ENCODE data around the gene LSM14B.

LSM14B gene

DNA sequence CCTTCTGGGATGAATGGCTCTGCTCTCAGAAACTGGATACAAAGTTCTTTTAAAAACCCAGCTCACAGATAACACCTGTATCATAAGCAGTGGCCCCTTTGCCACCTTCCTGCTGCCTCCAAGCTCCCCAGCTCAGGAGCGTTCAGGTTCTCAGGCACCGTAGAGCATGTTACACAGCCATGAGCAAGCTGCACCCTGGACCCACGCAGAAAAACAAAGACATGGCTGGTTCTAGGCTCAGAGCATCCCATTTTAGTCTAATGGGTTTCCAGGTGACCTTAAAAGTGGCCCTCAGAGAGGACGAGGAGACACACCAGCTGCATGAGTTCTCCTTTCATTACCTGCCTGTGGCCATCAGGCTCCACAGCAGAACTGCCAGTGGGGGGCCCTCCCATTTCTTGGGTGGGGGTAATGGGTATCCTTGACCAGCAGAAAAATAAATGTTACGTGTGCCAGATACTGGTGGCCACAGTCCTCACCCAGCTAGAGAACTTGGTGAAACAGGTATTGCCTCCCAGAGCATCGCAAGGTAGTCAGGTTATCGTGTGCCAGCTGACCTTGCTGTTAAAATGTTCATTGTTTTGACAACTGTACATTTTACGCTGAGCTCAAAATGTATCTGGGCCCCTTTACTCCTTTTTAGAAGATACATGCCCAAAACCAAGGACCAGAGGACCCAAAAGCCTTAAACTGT, 13.4 kb downstream of the LSM14B start:
- no peaks in the 10 kb centered on the region for H3K4me1 ChIP-seq (ENCODE audit: insufficient read depth, low read length)

GRCh38 chr20:62136283-62137091, 14.2 kb downstream of the LSM14B start:
- no peaks in the 10 kb centered on the region for H3K9me3 ChIP-seq (ENCODE audit: insufficient read depth, low read depth, low read length)
- no peaks in the 10 kb centered on the region for H3K27me3 ChIP-seq (ENCODE audit: insufficient read depth, low read length)
- H3K27ac ChIP-seq (ENCODE audit: low read length) = no peak overlapping the region
- H3K4me1 ChIP-seq (ENCODE audit: insufficient read depth, low read length) = peaks cover 3% of the 10 kb centered on the region; the same call in 1 of the 2 replicates
- H3K9ac ChIP-seq (ENCODE audit: low read depth, low read length) = no peak overlapping the region
- H3K36me3 ChIP-seq (ENCODE audit: insufficient read depth, low read depth, low read length) = peaks cover 97% of the 10 kb centered on the region
- no peak overlapping the region for H3K4me3 ChIP-seq (ENCODE audit: low read length)

More for the DNA sequence above, 13.4 kb downstream of the LSM14B start:
- H3K9me3 ChIP-seq (ENCODE audit: insufficient read depth, low read depth, low read length) = no peaks in the 10 kb centered on the region
- no peak overlapping the region for H3K9ac ChIP-seq (ENCODE audit: low read depth, low read length)
- H3K36me3 ChIP-seq (ENCODE audit: insufficient read depth, low read depth, low read length) = peaks cover 99% of the 10 kb centered on the region
- H3K27me3 ChIP-seq (ENCODE audit: insufficient read depth, low read length) = no peaks in the 10 kb centered on the region
- H3K4me3 ChIP-seq (ENCODE audit: low read length) = no peak overlapping the region
- H3K27ac ChIP-seq (ENCODE audit: low read length) = no peak overlapping the region

GRCh38 chr20:62137092-62137384, 14.8 kb downstream of the LSM14B start:
- Histone ChIP-seq H3K36me3 (ENCODE audit: insufficient read depth, low read depth, low read length) (peaks cover 94% of the 10 kb centered on the region), H3K4me1 (ENCODE audit: insufficient read depth, low read length) (peaks cover 8% of the 10 kb centered on the region; the same call in 1 of the 2 replicates), H3K9me3 (ENCODE audit: insufficient read depth, low read depth, low read length) (no peaks in the 10 kb centered on the region), H3K27me3 (ENCODE audit: insufficient read depth, low read length) (no peaks in the 10 kb centered on the region), H3K9ac (ENCODE audit: low read depth, low read length) (no peak overlapping the region), H3K4me3 (ENCODE audit: low read length) (no peak overlapping the region), H3K27ac (ENCODE audit: low read length) (no peak overlapping the region)

- H3K36me3 ChIP-seq (ENCODE audit: insufficient read depth, low read depth, low read length) = peaks cover 88% of the 10 kb centered on the region
- peaks cover 8% of the 10 kb centered on the region; the same call in 1 of the 2 replicates for H3K4me1 ChIP-seq (ENCODE audit: insufficient read depth, low read length)
- H3K9ac ChIP-seq (ENCODE audit: low read depth, low read length) = no peak overlapping the region
- H3K27me3 ChIP-seq (ENCODE audit: insufficient read depth, low read length) = no peaks in the 10 kb centered on the region
- no peaks in the 10 kb centered on the region for H3K9me3 ChIP-seq (ENCODE audit: insufficient read depth, low read depth, low read length)
- no peak overlapping the region for H3K27ac ChIP-seq (ENCODE audit: low read length)
- no peak overlapping the region for H3K4me3 ChIP-seq (ENCODE audit: low read length)
Measured at GRCh38 chr20:62137478-62138203, 15.4 kb downstream of the LSM14B start.

DNA sequence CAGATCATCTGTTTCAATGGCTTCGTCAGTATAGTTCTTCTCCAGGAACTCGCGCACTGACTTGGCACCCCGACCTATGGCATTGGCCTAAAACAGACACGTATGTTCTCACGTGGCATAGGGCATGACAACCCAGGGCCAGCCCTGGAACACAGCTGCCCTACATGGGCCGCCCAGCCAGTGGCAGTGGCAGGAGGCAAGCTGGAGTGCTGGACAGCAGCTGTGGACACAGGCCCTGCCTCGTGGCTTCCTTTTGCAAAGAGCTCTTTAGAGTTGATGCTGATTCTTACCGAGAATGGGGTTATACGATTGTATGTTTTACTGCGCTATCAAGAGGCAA, 15.9 kb downstream of the LSM14B start:
- peaks cover 83% of the 10 kb centered on the region for H3K36me3 ChIP-seq (ENCODE audit: insufficient read depth, low read depth, low read length)
- H3K9ac ChIP-seq (ENCODE audit: low read depth, low read length) = no peak overlapping the region

DNA sequence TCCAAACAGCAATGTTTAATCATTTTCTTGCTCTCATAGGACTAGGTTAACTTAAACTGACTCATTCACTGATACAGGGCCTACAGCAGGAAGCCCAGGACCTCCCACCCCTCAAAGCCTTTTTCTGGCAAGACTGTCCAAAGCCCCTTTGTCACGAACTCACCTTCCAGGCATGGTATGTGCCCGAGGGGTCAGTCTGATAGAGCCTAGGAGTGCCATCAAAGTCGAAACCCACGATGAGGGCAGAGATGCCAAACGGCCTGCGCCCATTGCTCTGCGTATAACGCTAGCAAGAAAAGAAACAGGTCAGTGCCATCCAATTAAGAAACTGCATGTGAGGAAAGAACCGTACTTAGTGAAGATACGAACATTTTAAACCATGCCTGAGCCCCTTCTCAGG, 16.6 kb downstream of the LSM14B start:
- Histone ChIP-seq H3K27me3 (ENCODE audit: insufficient read depth, low read length) (no peaks in the 10 kb centered on the region), H3K4me1 (ENCODE audit: insufficient read depth, low read length) (peaks cover 8% of the 10 kb centered on the region; the same call in 1 of the 2 replicates), H3K36me3 (ENCODE audit: insufficient read depth, low read depth, low read length) (peaks cover 75% of the 10 kb centered on the region), H3K4me3 (ENCODE audit: low read length) (no peak overlapping the region), H3K9me3 (ENCODE audit: insufficient read depth, low read depth, low read length) (no peaks in the 10 kb centered on the region), H3K9ac (ENCODE audit: low read depth, low read length) (no peak overlapping the region), H3K27ac (ENCODE audit: low read length) (no peak overlapping the region)

More for the DNA sequence above, 15.9 kb downstream of the LSM14B start:
- Histone ChIP-seq H3K27ac (ENCODE audit: low read length) (no peak overlapping the region), H3K4me1 (ENCODE audit: insufficient read depth, low read length) (peaks cover 8% of the 10 kb centered on the region; the same call in 1 of the 2 replicates), H3K9me3 (ENCODE audit: insufficient read depth, low read depth, low read length) (no peaks in the 10 kb centered on the region), H3K4me3 (ENCODE audit: low read length) (no peak overlapping the region), H3K27me3 (ENCODE audit: insufficient read depth, low read length) (no peaks in the 10 kb centered on the region)

GRCh38 chr20:62139636-62140035, 17.4 kb downstream of the LSM14B start:
- peaks cover 10% of the 10 kb centered on the region; the same call in 1 of the 2 replicates for H3K4me1 ChIP-seq (ENCODE audit: insufficient read depth, low read length)
- H3K27me3 ChIP-seq (ENCODE audit: insufficient read depth, low read length) = peaks cover 2% of the 10 kb centered on the region; the same call in 1 of the 2 replicates
- H3K9me3 ChIP-seq (ENCODE audit: insufficient read depth, low read depth, low read length) = no peaks in the 10 kb centered on the region
- H3K27ac ChIP-seq (ENCODE audit: low read length) = no peak overlapping the region
- H3K4me3 ChIP-seq (ENCODE audit: low read length) = no peak overlapping the region
- H3K9ac ChIP-seq (ENCODE audit: low read depth, low read length) = no peak overlapping the region
- peaks cover 69% of the 10 kb centered on the region for H3K36me3 ChIP-seq (ENCODE audit: insufficient read depth, low read depth, low read length)

GRCh38 chr20:62141043-62141396, 18.7 kb downstream of the LSM14B start:
- 0 out of 2 replicates have a peak overlapping the region, but pooled peaks have one; percentile 97 for H3K4me3 ChIP-seq (ENCODE audit: low read length)
- H3K9ac ChIP-seq (ENCODE audit: low read depth, low read length) = peak overlapping the region; percentile 86; the same call in 1 of the 2 replicates
- peaks cover 4% of the 10 kb centered on the region; the same call in 1 of the 2 replicates for H3K27me3 ChIP-seq (ENCODE audit: insufficient read depth, low read length)
- peaks cover 13% of the 10 kb centered on the region; the same call in 1 of the 2 replicates for H3K4me1 ChIP-seq (ENCODE audit: insufficient read depth, low read length)
- no peaks in the 10 kb centered on the region for H3K9me3 ChIP-seq (ENCODE audit: insufficient read depth, low read depth, low read length)
- H3K27ac ChIP-seq (ENCODE audit: low read length) = no peak overlapping the region
- H3K36me3 ChIP-seq (ENCODE audit: insufficient read depth, low read depth, low read length) = peaks cover 65% of the 10 kb centered on the region

DNA sequence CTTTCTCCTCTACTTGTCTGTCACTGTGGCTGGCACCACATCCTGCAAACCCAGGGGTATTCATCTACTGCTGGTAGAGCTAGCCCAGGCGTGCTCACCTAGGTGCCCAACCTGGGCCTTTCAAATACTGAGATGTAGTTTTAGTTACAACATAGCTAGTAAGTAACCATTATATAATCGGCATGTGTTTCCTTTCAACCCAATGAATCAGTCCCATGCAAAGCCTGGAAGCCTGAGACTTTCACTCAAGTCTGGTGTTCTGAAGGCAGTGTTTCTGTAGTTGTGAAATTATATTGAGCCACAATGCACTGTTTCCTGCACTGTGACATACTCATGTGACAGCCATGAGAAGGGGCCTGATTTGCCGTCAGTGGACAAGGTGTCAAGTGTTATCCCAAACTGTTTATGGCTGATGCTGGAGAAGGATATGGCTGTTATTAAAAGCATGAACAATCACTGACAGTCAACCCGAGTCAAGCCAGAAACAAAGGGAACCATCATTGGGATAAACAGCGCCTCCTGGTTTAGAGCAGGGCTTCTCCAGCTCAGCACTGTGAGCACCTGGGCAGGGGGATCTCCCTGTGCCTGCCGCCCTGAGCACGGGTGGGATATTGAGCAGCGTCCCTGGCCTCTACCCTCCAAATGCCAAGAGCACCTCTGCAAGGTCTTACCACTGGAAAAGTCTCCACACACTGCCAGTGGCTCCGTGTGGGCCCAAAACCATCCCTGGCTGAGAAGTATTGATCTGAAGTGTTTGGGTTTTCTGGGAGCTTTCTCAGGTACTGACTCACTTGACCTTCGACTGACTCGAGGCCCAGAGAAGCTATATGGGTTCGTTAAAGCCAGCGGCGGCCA, 19.3 kb downstream of the LSM14B start:
- Histone ChIP-seq H3K4me1 (ENCODE audit: insufficient read depth, low read length) (peaks cover 13% of the 10 kb centered on the region; the same call in 1 of the 2 replicates), H3K4me3 (ENCODE audit: low read length) (peak overlapping the region; percentile 97), H3K27ac (ENCODE audit: low read length) (no peak overlapping the region), H3K9me3 (ENCODE audit: insufficient read depth, low read depth, low read length) (no peaks in the 10 kb centered on the region), H3K36me3 (ENCODE audit: insufficient read depth, low read depth, low read length) (peaks cover 63% of the 10 kb centered on the region), H3K9ac (ENCODE audit: low read depth, low read length) (peak overlapping the region; percentile 86), H3K27me3 (ENCODE audit: insufficient read depth, low read length) (peaks cover 4% of the 10 kb centered on the region; the same call in 1 of the 2 replicates)

GRCh38 chr20:62142252-62143080, 20.2 kb downstream of the LSM14B start:
- H3K4me3 ChIP-seq (ENCODE audit: low read length) = peak overlapping the region; percentile 97
- H3K9ac ChIP-seq (ENCODE audit: low read depth, low read length) = peak overlapping the region; percentile 86; the same call in 1 of the 2 replicates
- no peak overlapping the region for H3K27ac ChIP-seq (ENCODE audit: low read length)
- peaks cover 54% of the 10 kb centered on the region for H3K36me3 ChIP-seq (ENCODE audit: insufficient read depth, low read depth, low read length)
- H3K27me3 ChIP-seq (ENCODE audit: insufficient read depth, low read length) = peaks cover 4% of the 10 kb centered on the region; the same call in 1 of the 2 replicates
- H3K4me1 ChIP-seq (ENCODE audit: insufficient read depth, low read length) = peaks cover 13% of the 10 kb centered on the region; the same call in 1 of the 2 replicates
- no peaks in the 10 kb centered on the region for H3K9me3 ChIP-seq (ENCODE audit: insufficient read depth, low read depth, low read length)

Data from iPS-20b (cell line).